SU-DHL-6 (cell line): ENCODE results near the gene TMEM52B.

Experiments
- EZH2phosphoT487 ChIP-seq: fragments of 200-600 bp; sonication (generic), shearing (Covaris generic); conservative IDR thresholded peaks from 2 replicates; pipeline ENCODE4 v1.6.1; 2018; ENCODE audit warnings: mild to moderate bottlenecking, antibody characterized with exemption, low read length, moderate library complexity, mixed read lengths
- TF ChIP-seq, protein P1 (sequence below): fragments of 200-600 bp; sonication (generic); IDR thresholded peaks from one replicate; pipeline ENCODE4 v1.5.1; 2017; ENCODE audit warnings: antibody characterized with exemption, mild to moderate bottlenecking, low read length, moderate library complexity; ENCODE audit not compliant: insufficient read depth, poor library complexity, severe bottlenecking

DNA sequence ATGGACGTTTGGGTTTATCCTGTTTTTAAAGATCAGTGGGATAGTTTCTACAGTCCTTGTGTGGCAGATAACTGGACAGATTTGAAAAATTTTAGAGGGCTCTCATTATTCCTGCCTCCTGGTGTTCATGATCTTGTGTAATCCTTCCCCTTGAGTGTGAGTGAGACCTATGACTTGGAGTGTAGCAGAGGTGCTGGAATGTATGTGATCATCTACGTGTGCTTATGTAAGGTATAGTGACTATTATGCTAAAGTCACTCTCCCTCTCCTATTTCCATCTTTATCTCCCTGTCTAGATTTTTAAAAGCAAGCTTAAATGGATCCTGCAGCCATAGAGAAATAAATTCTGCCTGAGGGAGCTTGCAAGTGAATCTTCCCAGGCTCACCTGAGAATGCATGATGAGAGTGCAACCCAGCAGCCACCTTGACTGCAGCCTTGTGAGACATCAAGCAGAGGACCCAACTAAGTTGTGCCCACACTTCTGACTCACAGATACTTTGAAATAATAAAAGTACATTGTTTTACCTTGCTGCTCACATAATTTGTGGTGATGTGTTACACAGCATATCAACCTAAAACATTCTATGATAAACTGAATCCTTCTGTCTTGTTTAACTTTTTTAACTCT lies 3.7 kb upstream of the TMEM52B start:
- TF ChIP-seq, protein P1, sequence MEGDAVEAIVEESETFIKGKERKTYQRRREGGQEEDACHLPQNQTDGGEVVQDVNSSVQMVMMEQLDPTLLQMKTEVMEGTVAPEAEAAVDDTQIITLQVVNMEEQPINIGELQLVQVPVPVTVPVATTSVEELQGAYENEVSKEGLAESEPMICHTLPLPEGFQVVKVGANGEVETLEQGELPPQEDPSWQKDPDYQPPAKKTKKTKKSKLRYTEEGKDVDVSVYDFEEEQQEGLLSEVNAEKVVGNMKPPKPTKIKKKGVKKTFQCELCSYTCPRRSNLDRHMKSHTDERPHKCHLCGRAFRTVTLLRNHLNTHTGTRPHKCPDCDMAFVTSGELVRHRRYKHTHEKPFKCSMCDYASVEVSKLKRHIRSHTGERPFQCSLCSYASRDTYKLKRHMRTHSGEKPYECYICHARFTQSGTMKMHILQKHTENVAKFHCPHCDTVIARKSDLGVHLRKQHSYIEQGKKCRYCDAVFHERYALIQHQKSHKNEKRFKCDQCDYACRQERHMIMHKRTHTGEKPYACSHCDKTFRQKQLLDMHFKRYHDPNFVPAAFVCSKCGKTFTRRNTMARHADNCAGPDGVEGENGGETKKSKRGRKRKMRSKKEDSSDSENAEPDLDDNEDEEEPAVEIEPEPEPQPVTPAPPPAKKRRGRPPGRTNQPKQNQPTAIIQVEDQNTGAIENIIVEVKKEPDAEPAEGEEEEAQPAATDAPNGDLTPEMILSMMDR = no peak
- no peak for TF ChIP-seq EZH2phosphoT487
